ENCODE data around the gene CCDC121. TPM values are rescaled to one million over a fixed set of nuclear protein-coding genes. Genes with fewer than 3 reads are reported as not detected.

The CCDC121 gene
- total and polyA plus RNA-seq, 10 of the 15 experiments (the other 5 are each of a cell fraction or from before 2014, with no cell fraction given), result 0.34 to 1.2 (median 0.63) TPM

- TF ChIP-seq SPI1 (IDR thresholded peaks at IDR 0.05; ENCODE audit: borderline replicate concordance, insufficient read depth, low read depth, low read length) (peak; percentile 77; the same call in 1 of the 2 replicates), PAX5 (IDR thresholded peaks at IDR 0.05; ENCODE audit: borderline replicate concordance, low read depth, low read length) (peak; percentile 61; the same call in 1 of the 2 replicates), NBN (IDR thresholded peaks at IDR 0.05) (peak; percentile 89; the same call in 1 of the 2 replicates), PML (IDR thresholded peaks at IDR 0.05; ENCODE audit: low read length) (peak; percentile 88; the same call in 1 of the 2 replicates), LARP7 (IDR thresholded peaks at IDR 0.05) (no peak), IRF5 (IDR thresholded peaks at IDR 0.05; ENCODE audit: borderline replicate concordance) (no peak), SIX5 (IDR thresholded peaks at IDR 0.05; ENCODE audit: low read depth, low read length, severe bottlenecking) (peak; percentile 33), BCLAF1 (IDR thresholded peaks at IDR 0.05) (no peak), RB1 (IDR thresholded peaks at IDR 0.05; ENCODE audit: borderline replicate concordance) (peak; percentile 75; the same call in 1 of the 2 replicates), TCF7 (IDR thresholded peaks at IDR 0.05; ENCODE audit: borderline replicate concordance) (no peak), SREBF2 (IDR thresholded peaks at IDR 0.05; ENCODE audit: low read length) (0 out of 2 replicates have a peak, but pooled peaks have one; percentile 19), TAF1 (IDR thresholded peaks at IDR 0.05; ENCODE audit: borderline replicate concordance, low read depth, low read length) (peak; percentile 98), RFX5 (IDR thresholded peaks at IDR 0.05; ENCODE audit: low read depth, low read length) (peak; percentile 60; the same call in 1 of the 2 replicates), SIN3A (IDR thresholded peaks at IDR 0.05; ENCODE audit: low read depth, low read length) (peak; percentile 97), RCOR1 (conservative IDR thresholded peaks at IDR 0.05; ENCODE audit: low read depth, low read length) (no peak), SREBF1 (IDR thresholded peaks at IDR 0.05; ENCODE audit: low read length) (no peak), BCL3 (IDR thresholded peaks at IDR 0.05; ENCODE audit: borderline replicate concordance, insufficient read depth, low read depth, low read length, poor library complexity, severe bottlenecking) (peak; percentile 53), TARDBP (IDR thresholded peaks at IDR 0.05; ENCODE audit: borderline replicate concordance) (no peak), PKNOX1 (IDR thresholded peaks at IDR 0.05) (peak; percentile 57), CREM (IDR thresholded peaks at IDR 0.05; ENCODE audit: low read depth) (peak; percentile 91), JUND (IDR thresholded peaks at IDR 0.05; ENCODE audit: low read depth, low read length) (peak; percentile 91), ATF2 (IDR thresholded peaks at IDR 0.05; ENCODE audit: low read length) (no peak)
These were observed at the start of gene CCDC121, which contains the start of gene GPN1 (continued) for GRCh38 chr2:27628767-27629709.

Data from GM12878 (cell line).